NK-92 treated with Interleukin-12 subunit alpha and Interleukin-12 subunit beta, amount 100 ng/mL, for 24 hours (cell line): ENCODE results near the gene UBAP2.

Experiments used
- DNase-seq: peaks from one replicate; lab custom pipeline; 2025; lab: John Stamatoyannopoulos, UW

Gene UBAP2

GRCh38 chr9:33921967-33922895 lies 126.5 kb downstream of the UBAP2 start:
- no peak for DNase-seq

GRCh38 chr9:33919276-33919897 lies 129.3 kb downstream of the UBAP2 start:
- no peak for DNase-seq

- DNase-seq, result no peak
Measured at GRCh38 chr9:33917036-33917435, 131.7 kb downstream of the UBAP2 start.

GRCh38 chr9:33914887-33915628 lies 133.6 kb downstream of the UBAP2 start:
- DNase-seq, result no peak

GRCh38 chr9:33913541-33913940 lies 135.1 kb downstream of the UBAP2 start:
- DNase-seq, result no peak

- DNase-seq, result no peak
Measured at GRCh38 chr9:33908749-33909148, 139.9 kb downstream of the UBAP2 start.

- DNase-seq, result no peak
Measured at GRCh38 chr9:33908114-33908513, 140.6 kb downstream of the UBAP2 start.

- no peak for DNase-seq
Measured at GRCh38 chr9:33907347-33907746, 141.3 kb downstream of the UBAP2 start.

GRCh38 chr9:33906769-33907168 lies 141.9 kb downstream of the UBAP2 start:
- no peak for DNase-seq

GRCh38 chr9:33905137-33905536 lies 143.6 kb downstream of the UBAP2 start:
- no peak for DNase-seq

- no peak for DNase-seq
Measured at GRCh38 chr9:33903157-33903780, 145.4 kb downstream of the UBAP2 start.

GRCh38 chr9:33894316-33894715 lies 154.4 kb downstream of the UBAP2 start:
- DNase-seq, result no peak

GRCh38 chr9:33893861-33894260 lies 154.8 kb downstream of the UBAP2 start:
- DNase-seq, result no peak

- DNase-seq, result no peak
Measured at GRCh38 chr9:33885948-33886347, 162.7 kb downstream of the UBAP2 start.

- no peak for DNase-seq
Measured at GRCh38 chr9:33884856-33885701, 163.6 kb downstream of the UBAP2 start.

- no peak for DNase-seq
Measured at GRCh38 chr9:33881635-33882034, 167.1 kb downstream of the UBAP2 start.

GRCh38 chr9:33880211-33881089 lies 168.2 kb downstream of the UBAP2 start:
- DNase-seq, result no peak

- no peak for DNase-seq
Measured at GRCh38 chr9:33878691-33879366, 169.9 kb downstream of the UBAP2 start.

GRCh38 chr9:33877727-33878489 lies 170.8 kb downstream of the UBAP2 start:
- no peak for DNase-seq
